DOHH2 (cell line): ENCODE results near the gene PHLDB2.

ENCODE experiments used
- H3F3A ChIP-seq: fragments of 200-600 bp; sonication (generic), shearing (Covaris generic); 2 replicates; pipeline ENCODE4 v1.6.0; 2016; ENCODE audit warnings: antibody characterized with exemption, mild to moderate bottlenecking; ENCODE audit not compliant: control insufficient read depth, insufficient read depth
- H3K27ac ChIP-seq: fragments of 200-600 bp; sonication (generic); 2 replicates; pipeline ENCODE4 v1.5.1; 2014; ENCODE audit warnings: low read depth, mild to moderate bottlenecking, low read length, moderate library complexity
- H3K27me3 ChIP-seq: fragments of 200-600 bp; sonication (generic); 2 replicates; pipeline ENCODE4 v1.6.1; 2014; ENCODE audit warnings: mild to moderate bottlenecking, low read length, mixed read lengths; ENCODE audit not compliant: control insufficient read depth
- H3K36me3 ChIP-seq: fragments of 200-600 bp; sonication (generic); 2 replicates; pipeline ENCODE4 v1.6.1; 2014; ENCODE audit warnings: mild to moderate bottlenecking, low read length, moderate library complexity, mixed read lengths; ENCODE audit not compliant: control insufficient read depth
- H3K4me1 ChIP-seq: fragments of 200-600 bp; sonication (generic); 2 replicates; pipeline ENCODE4 v1.6.1; 2014; ENCODE audit warnings: mild to moderate bottlenecking, low read length, mixed read lengths; ENCODE audit not compliant: control insufficient read depth
- H3K4me2 ChIP-seq: fragments of 200-600 bp; sonication (generic); 2 replicates; pipeline ENCODE4 v1.6.0; 2014; ENCODE audit warnings: mild to moderate bottlenecking, low read length, moderate library complexity
- H3K4me3 ChIP-seq: fragments of 200-600 bp; sonication (generic); 2 replicates; pipeline ENCODE4 v1.5.1; 2014; ENCODE audit warnings: mild to moderate bottlenecking, low read length, mixed read lengths
- H3K79me2 ChIP-seq: fragments of 200-600 bp; sonication (generic); 2 replicates; pipeline ENCODE4 v1.6.1; 2014; ENCODE audit warnings: mild to moderate bottlenecking, low read length, mixed read lengths; ENCODE audit not compliant: control insufficient read depth
- H3K9me2 ChIP-seq: fragments of 200-600 bp; sonication (generic); replicated peaks from 2 replicates; pipeline ENCODE4 v1.6.1; 2014; ENCODE audit warnings: mild to moderate bottlenecking, low read length, mixed read lengths; ENCODE audit not compliant: control insufficient read depth
- H3K9me3 ChIP-seq: fragments of 200-600 bp; sonication (generic); 2 replicates; pipeline ENCODE4 v1.6.1; 2014; ENCODE audit warnings: antibody characterized with exemption, low read length, mixed read lengths; ENCODE audit not compliant: control insufficient read depth, insufficient read depth
- H4K20me1 ChIP-seq: fragments of 200-600 bp; sonication (generic); 2 replicates; pipeline ENCODE4 v1.6.0; 2014; ENCODE audit warnings: low read depth, mild to moderate bottlenecking, antibody characterized with exemption, low read length, moderate library complexity; ENCODE audit not compliant: control insufficient read depth, insufficient read depth
- CTCF ChIP-seq: fragments of 200-600 bp; sonication (generic); IDR thresholded peaks from one replicate; pipeline ENCODE4 v1.5.1; 2014; ENCODE audit warnings: antibody characterized with exemption, mild to moderate bottlenecking, low read depth, low read length; ENCODE audit not compliant: poor library complexity, severe bottlenecking
- EZH2phosphoT487 ChIP-seq: fragments of 200-600 bp; sonication (generic); IDR thresholded peaks from 2 replicates; pipeline ENCODE4 v1.6.1; 2017; ENCODE audit warnings: borderline replicate concordance, mild to moderate bottlenecking, antibody characterized with exemption, low read length, moderate library complexity, mixed read lengths

The PHLDB2 gene

DNA sequence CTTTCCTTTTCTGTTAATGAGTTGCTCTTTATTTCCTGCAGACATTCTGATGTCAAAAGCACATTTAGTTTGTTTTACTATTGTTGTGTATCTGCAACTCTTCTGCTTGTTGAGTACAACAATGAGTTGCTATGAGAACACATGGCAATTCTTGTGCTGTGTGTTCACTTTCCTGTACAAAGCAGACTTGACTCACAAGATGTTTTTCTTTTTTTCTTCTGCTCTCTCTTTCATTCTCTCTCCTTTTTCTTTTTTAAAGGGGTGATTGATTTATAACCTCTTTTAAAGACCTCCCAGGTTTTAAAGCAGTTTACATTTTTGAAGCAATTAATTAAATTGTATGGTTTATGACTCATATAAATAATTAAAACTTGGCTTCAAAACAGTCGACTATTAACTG, 88.2 kb downstream of the PHLDB2 start:
- Histone ChIP-seq H3K4me3 (no peak overlapping the region), H3F3A (no peaks in the 10 kb centered on the region), H3K9me3 (no peaks in the 10 kb centered on the region), H3K27ac (no peak overlapping the region), H3K27me3 (peaks cover 10% of the 10 kb centered on the region), H3K9me2 (no peaks in the 10 kb centered on the region), H3K4me1 (no peaks in the 10 kb centered on the region), H4K20me1 (no peaks in the 10 kb centered on the region), H3K36me3 (no peaks in the 10 kb centered on the region), H3K79me2 (no peaks in the 10 kb centered on the region), H3K4me2 (no peak overlapping the region)
- TF ChIP-seq EZH2phosphoT487 (no peak), CTCF (no peak)

GRCh38 chr3:111948786-111949185, 89.7 kb downstream of the PHLDB2 start:
- Histone ChIP-seq H3K9me3 (no peaks in the 10 kb centered on the region), H3K79me2 (no peaks in the 10 kb centered on the region), H3K9me2 (no peaks in the 10 kb centered on the region), H3K36me3 (no peaks in the 10 kb centered on the region), H3K27me3 (peaks cover 10% of the 10 kb centered on the region), H3K4me2 (no peak overlapping the region), H3F3A (no peaks in the 10 kb centered on the region), H4K20me1 (no peaks in the 10 kb centered on the region), H3K4me3 (no peak overlapping the region), H3K4me1 (no peaks in the 10 kb centered on the region), H3K27ac (no peak overlapping the region)
- TF ChIP-seq CTCF (no peak), EZH2phosphoT487 (no peak)

- TF ChIP-seq CTCF (no peak), EZH2phosphoT487 (no peak)
- H3K9me2 ChIP-seq: no peaks in the 10 kb centered on the region
- H3K27me3 ChIP-seq: peaks cover 10% of the 10 kb centered on the region
- no peaks in the 10 kb centered on the region for H3F3A ChIP-seq
- H3K79me2 ChIP-seq: no peaks in the 10 kb centered on the region
- no peak overlapping the region for H3K27ac ChIP-seq
- H4K20me1 ChIP-seq: no peaks in the 10 kb centered on the region
- H3K36me3 ChIP-seq: no peaks in the 10 kb centered on the region
- no peaks in the 10 kb centered on the region for H3K4me1 ChIP-seq
- H3K4me3 ChIP-seq: no peak overlapping the region
- no peak overlapping the region for H3K4me2 ChIP-seq
- H3K9me3 ChIP-seq: no peaks in the 10 kb centered on the region
Observed at GRCh38 chr3:111949712-111950111, 90.6 kb downstream of the PHLDB2 start.

DNA sequence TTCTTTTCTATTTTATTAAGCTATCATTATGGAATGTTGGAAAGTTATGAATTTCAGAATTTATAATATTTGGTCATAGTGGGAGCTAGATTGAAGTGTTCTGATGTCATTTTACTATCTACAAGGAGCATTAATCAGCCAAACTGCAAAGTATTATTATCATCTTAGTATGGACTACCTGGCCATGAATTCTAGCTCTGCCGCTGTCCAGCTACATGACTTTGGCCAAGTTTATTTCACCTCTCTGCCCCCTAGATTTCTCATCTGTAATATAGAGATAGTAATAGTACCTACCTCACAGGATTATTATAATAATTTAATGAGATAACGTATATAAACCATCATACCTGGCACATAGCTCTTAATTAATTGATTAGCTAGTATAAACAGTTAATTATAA, 92.0 kb downstream of the PHLDB2 start:
- H3K4me3 ChIP-seq: no peak overlapping the region
- no peaks in the 10 kb centered on the region for H3K4me1 ChIP-seq
- no peaks in the 10 kb centered on the region for H3K9me2 ChIP-seq
- H3K27me3 ChIP-seq: peaks cover 10% of the 10 kb centered on the region
- no peaks in the 10 kb centered on the region for H3K79me2 ChIP-seq
- no peaks in the 10 kb centered on the region for H3K36me3 ChIP-seq
- no peak overlapping the region for H3K4me2 ChIP-seq
- no peak overlapping the region for H3K27ac ChIP-seq
- TF ChIP-seq EZH2phosphoT487 (no peak), CTCF (no peak)
- no peaks in the 10 kb centered on the region for H3K9me3 ChIP-seq
- no peaks in the 10 kb centered on the region for H4K20me1 ChIP-seq
- no peaks in the 10 kb centered on the region for H3F3A ChIP-seq
